ENCODE data around the gene RPL4. TPM values are rescaled to one million over a fixed set of nuclear protein-coding genes. Genes with fewer than 3 reads are reported as not detected.

Gene RPL4
- total RNA-seq, 1 donor from 2014 or later, result 2,913 TPM

DNA sequence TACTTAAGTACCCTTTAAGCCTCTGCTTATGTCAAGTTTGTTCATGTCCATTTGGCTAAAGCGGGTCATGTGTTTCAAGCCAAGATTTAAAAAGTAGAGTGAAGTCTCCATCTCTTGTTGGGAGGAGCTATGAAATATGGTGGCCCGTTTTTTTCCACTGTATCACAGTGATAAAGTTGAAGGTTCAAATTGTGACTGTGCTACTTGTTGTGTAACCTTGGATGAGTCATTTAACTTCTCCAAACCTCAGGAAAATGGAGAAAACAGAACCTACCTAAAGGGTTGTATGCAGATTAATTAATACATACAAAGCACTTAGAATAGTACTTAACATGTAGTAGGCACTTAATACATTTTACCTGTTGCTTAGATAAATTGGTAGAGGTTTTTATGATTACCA is 50.5 kb downstream of the RPL4 start:
- no peak for DNase-seq

GRCh38 chr15:66452971-66453580 is 51.6 kb downstream of the RPL4 start:
- peak; percentile 25 for DNase-seq

- no peak for DNase-seq
Observed at GRCh38 chr15:66452420-66452819, 52.2 kb downstream of the RPL4 start.

Small RNAs within 50 kb of the gene (small RNA-seq; reads per million reads assigned to genes)
- gene MIR4512 (not detected), gene RF01159 (not detected), gene SNORD16 (not detected), gene SNORD18A (not detected), gene SNORD18B (not detected), gene SNORD18C (not detected)

Other genes starting within 250 kb of the RPL4 start
- 32.1 TPM for gene DIS3L, start 211.3 kb downstream of the RPL4 start, total RNA-seq
- gene TIPIN, start 148.2 kb downstream of the RPL4 start, total RNA-seq, result 19.8 TPM
- gene MAP2K1, start 117.9 kb downstream of the RPL4 start, total RNA-seq, result 26.4 TPM
- gene SNAPC5, start 7.1 kb downstream of the RPL4 start, total RNA-seq, result 10.1 TPM
- gene ZWILCH, start 471 bp upstream of the RPL4 start, total RNA-seq, result 43.0 TPM
- gene LCTL, start 61.1 kb upstream of the RPL4 start, total RNA-seq, result 0.16 TPM
- gene SMAD6, start 197.4 kb upstream of the RPL4 start, total RNA-seq, result 1.9 TPM

Measured in occipital lobe (tissue), 3 donors.